ENCODE measurements around the gene IFRD1. TPM values are rescaled to one million over a fixed set of nuclear protein-coding genes. Genes with fewer than 3 reads are reported as not detected.

The IFRD1 gene
- total RNA-seq, 1 donor from 2014 or later, result 88.3 TPM

DNA sequence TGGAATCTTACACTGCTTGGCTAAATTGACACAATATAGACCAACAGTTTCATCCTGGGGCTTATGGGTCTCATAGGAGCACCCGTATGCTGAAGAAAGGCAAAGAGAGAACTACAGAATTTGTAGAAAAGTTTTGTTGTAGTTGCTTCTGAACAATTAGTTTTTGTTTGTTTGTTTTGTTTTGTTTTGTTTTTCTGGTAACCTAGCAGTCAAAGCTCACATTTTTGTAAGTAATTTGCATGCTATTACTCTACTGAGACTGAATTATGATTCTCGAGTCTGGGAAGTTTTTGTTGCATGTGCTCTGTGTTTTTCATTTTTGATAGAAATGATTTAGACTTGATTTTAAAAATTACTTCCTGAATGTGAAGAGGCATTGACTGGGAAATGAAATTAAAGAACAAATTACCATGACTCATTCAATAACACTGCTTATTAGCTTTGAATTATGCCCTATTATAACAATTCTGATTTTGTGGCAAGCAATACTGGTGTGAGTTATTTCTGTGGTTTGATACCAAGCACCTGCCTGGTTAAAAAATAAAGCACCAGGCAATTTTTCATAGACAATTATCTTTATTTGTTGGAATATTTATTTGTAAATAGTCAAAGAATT is 31.0 kb downstream of the IFRD1 start:
- intact Hi-C loops (cut with micrococcal nuclease), result loop anchor here (5.0 kb wide), 1 partner anchor 416 kb away; no protein-coding TSS in a partner anchor
- Mint-ChIP-seq H3K9me3 (no peaks in the 10 kb centered on the region), H3K4me1 (ENCODE audit: low read depth) (peaks cover 12% of the 10 kb centered on the region), H3K27me3 (ENCODE audit: insufficient read depth) (no peaks in the 10 kb centered on the region), H3K36me3 (ENCODE audit: low read depth) (peaks cover 18% of the 10 kb centered on the region), H3K4me3 (no peak overlapping the region), H3K27ac (no peak overlapping the region)
- no peak for DNase-seq (ENCODE audit: low spot score)

DNA sequence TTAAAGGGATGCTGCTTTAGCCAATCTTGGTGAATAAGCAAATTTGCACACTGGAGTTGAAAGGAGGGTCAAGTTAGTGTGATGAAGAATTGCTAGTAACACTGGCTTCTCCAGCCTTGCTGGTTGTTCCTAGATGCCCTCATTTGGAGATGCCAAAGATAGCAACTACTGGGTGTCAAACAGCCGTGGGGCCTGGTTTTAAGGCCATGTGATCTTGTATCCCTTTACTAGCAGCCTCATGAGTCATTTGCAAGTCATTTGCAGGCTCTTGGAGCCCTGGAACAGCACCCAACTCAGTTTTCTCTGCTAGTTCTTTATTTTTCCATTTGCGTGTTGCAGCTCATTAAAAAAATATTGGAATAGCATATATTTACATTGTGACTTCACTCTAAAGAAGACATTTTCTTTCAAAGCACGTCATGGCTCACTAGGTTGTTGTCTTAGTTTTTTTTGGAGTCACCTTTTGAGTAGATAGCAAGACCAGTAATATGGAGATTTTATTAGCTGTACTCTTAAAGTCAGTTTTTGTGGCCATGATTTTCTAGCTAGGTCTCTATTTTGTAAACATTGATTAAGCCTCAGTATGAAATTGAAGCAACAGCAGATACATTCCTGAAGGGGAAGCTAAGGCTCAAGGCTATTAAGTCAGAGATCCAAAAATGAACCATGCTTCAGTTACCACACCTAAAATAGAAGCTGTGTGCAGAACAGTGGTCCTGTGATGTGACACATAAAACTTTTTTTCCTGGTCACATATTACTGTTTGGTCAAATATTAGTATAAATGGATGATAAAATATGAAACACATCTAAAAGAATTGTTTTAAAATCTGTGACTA is 31.8 kb downstream of the IFRD1 start:
- Mint-ChIP-seq H3K27me3 (ENCODE audit: insufficient read depth) (no peaks in the 10 kb centered on the region), H3K36me3 (ENCODE audit: low read depth) (peaks cover 13% of the 10 kb centered on the region), H3K4me3 (no peak overlapping the region), H3K9me3 (no peaks in the 10 kb centered on the region), H3K4me1 (ENCODE audit: low read depth) (peaks cover 12% of the 10 kb centered on the region), H3K27ac (no peak overlapping the region)
- intact Hi-C loops (cut with micrococcal nuclease), result loop anchor here (5.0 kb wide), 1 partner anchor 415 kb away; no protein-coding TSS in a partner anchor
- DNase-seq (ENCODE audit: low spot score), result no peak

DNA sequence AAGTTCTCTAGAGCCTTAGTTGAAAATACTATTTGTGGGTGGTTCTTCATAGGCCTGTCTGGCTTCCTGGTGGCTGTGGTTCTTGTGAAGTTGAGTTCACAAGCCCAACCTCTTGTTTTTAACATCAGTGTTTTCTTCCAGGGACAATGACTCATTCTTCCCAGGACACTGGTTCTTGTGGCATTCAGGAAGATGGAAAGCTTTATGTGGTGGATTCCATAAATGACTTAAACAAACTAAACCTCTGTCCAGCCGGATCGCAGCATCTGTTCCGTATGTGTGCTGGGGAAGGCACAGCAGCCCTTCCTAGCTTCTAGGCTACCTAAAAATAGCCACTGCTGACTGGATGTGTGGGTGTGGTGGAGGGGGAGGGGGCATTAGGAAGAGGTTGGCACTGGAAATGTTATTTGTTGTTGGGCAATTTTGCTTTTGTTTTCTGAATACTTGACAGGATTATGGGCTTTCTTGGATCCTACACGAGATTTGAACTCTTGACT is 34.5 kb downstream of the IFRD1 start:
- H3K36me3 Mint-ChIP-seq (ENCODE audit: low read depth), result peaks cover 1% of the 10 kb centered on the region
- intact Hi-C loops (cut with micrococcal nuclease), result loop anchor here (2.0 to 5.0 kb wide), 3 partner anchors 26 to 413 kb away; partner anchors contain the start of gene IFRD1
- peak overlapping the region; percentile 81 for H3K27ac Mint-ChIP-seq
- no peaks in the 10 kb centered on the region for H3K9me3 Mint-ChIP-seq
- H3K27me3 Mint-ChIP-seq (ENCODE audit: insufficient read depth), result no peaks in the 10 kb centered on the region
- H3K4me3 Mint-ChIP-seq, result no peak overlapping the region
- no peak for DNase-seq (ENCODE audit: low spot score)
- peaks cover 12% of the 10 kb centered on the region for H3K4me1 Mint-ChIP-seq (ENCODE audit: low read depth)

DNA sequence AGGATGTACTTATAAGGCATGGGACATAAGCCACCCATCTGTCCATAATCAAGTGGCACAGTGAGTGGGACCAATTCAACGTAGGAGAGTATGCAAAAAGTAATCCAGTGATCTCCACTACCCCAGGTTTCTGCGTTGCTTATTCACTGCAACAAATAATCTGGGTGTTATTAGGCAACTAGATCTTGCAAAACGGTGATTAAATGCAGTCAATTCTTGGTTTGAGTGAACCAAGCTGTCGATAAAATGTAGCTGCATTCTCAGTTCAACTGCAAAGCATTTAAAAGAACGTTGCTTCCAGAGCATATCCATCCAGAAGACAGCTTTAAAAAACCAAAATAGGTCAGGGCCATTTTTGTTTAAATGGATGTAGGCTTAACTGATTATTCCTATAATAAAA is 35.5 kb downstream of the IFRD1 start:
- intact Hi-C loops (cut with micrococcal nuclease), result loop anchor here (2.0 kb wide), 2 partner anchors 25 to 35 kb away; partner anchors contain the start of gene IFRD1
- Mint-ChIP-seq H3K9me3 (no peaks in the 10 kb centered on the region), H3K27me3 (ENCODE audit: insufficient read depth) (no peaks in the 10 kb centered on the region), H3K36me3 (ENCODE audit: low read depth) (peaks cover 1% of the 10 kb centered on the region), H3K27ac (no peak overlapping the region), H3K4me3 (no peak overlapping the region), H3K4me1 (ENCODE audit: low read depth) (peaks cover 12% of the 10 kb centered on the region)
- DNase-seq (ENCODE audit: low spot score), result no peak

DNA sequence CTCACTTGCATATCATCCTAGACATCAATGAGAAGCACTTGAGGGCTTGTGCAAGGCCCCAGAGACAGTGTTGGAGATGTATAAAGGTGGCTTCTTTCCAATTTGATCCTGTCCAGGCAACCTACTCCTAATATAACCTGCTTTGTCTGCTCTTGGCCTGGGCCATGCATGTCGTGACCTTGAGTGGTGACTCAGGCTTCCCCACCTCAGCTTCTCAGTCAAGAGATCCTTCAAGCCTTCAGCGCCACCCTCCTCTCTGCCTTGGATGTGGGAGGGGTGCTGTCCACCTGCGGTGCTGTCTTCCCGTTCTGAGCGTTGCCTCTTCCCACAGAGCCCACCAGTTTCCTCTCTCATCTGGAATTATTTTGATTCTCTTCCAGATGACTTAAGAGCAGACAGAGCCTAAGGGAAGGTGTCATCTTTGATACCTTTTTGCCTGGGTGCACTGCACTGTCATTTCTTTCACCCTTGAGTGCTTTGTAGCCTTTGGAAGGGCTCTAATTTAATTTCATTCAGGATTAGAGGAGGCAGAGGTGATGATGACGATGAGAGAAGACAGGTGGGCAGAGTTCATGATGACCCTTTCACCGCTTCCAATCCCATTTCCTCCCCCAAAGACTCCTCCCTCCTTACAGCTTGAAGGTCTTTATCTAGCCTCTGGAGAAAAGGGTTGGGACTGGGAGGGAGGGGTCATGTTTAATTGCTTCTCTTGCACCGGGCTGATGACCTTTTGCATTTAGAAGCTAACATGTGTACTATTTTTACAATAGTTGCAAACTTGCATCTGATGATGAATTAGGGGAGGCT is 37.4 kb downstream of the IFRD1 start:
- Mint-ChIP-seq H3K36me3 (ENCODE audit: low read depth) (peaks cover 1% of the 10 kb centered on the region), H3K4me1 (ENCODE audit: low read depth) (peaks cover 12% of the 10 kb centered on the region), H3K27ac (no peak overlapping the region), H3K4me3 (no peak overlapping the region), H3K27me3 (ENCODE audit: insufficient read depth) (no peaks in the 10 kb centered on the region), H3K9me3 (no peaks in the 10 kb centered on the region)
- intact Hi-C loops (cut with micrococcal nuclease), result no loop called here
- no peak for DNase-seq (ENCODE audit: low spot score)

- intact Hi-C loops (cut with micrococcal nuclease), result no loop called here
- H3K36me3 Mint-ChIP-seq (ENCODE audit: low read depth), result peaks cover 1% of the 10 kb centered on the region
- H3K27ac Mint-ChIP-seq, result no peak overlapping the region
- DNase-seq (ENCODE audit: low spot score), result no peak
- H3K4me1 Mint-ChIP-seq (ENCODE audit: low read depth), result peaks cover 12% of the 10 kb centered on the region
- H3K9me3 Mint-ChIP-seq, result no peaks in the 10 kb centered on the region
- no peak overlapping the region for H3K4me3 Mint-ChIP-seq
- no peaks in the 10 kb centered on the region for H3K27me3 Mint-ChIP-seq (ENCODE audit: insufficient read depth)
Measured at GRCh38 chr7:112488264-112488552, 37.9 kb downstream of the IFRD1 start.

DNA sequence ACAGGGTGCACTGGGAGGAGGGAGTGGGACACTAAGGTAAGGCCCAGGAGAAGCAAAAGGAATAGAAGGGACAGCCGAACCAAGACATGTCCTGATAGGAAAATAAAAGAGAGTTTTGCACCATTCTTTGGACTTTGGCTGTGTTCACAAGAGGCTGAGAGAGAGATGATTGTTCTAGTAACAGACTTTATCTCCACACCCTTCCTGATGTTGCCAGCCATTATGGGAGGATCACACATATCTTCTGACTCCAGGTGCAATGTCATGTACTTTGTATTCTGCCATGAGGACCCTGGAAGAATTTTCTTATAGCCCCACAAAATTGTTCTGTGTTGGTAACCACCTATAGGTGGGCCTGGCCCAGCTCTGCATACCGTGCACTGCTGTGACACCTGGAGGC is 41.9 kb downstream of the IFRD1 start:
- no peaks in the 10 kb centered on the region for H3K4me1 Mint-ChIP-seq (ENCODE audit: low read depth)
- H3K4me3 Mint-ChIP-seq, result no peak overlapping the region
- peaks cover 12% of the 10 kb centered on the region for H3K27me3 Mint-ChIP-seq (ENCODE audit: insufficient read depth)
- intact Hi-C loops (cut with micrococcal nuclease), result no loop called here
- H3K9me3 Mint-ChIP-seq, result no peaks in the 10 kb centered on the region
- no peaks in the 10 kb centered on the region for H3K36me3 Mint-ChIP-seq (ENCODE audit: low read depth)
- no peak for DNase-seq (ENCODE audit: low spot score)
- H3K27ac Mint-ChIP-seq, result no peak overlapping the region

DNA sequence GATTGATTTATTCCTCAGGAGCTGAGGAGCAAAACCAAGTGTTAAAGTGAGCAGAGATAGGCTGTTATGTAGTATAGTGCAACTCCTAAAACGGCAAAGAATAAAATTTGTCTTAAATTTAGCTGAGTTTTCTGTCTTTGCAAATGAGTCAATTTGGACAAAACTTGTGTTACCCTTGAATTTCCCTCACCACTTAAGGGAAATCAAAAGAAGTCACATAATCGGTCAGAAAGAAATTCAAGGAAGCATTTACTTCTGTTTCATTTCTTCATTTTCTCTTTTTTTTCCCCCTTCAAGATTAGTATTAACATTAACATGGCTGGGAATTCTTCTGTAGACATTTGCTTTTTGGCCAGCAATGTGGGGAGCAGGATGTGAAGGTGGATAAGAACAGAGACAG is 44.4 kb downstream of the IFRD1 start:
- no peaks in the 10 kb centered on the region for H3K4me1 Mint-ChIP-seq (ENCODE audit: low read depth)
- no peaks in the 10 kb centered on the region for H3K9me3 Mint-ChIP-seq
- H3K27ac Mint-ChIP-seq, result no peak overlapping the region
- peaks cover 16% of the 10 kb centered on the region for H3K27me3 Mint-ChIP-seq (ENCODE audit: insufficient read depth)
- intact Hi-C loops (cut with micrococcal nuclease), result no loop called here
- no peak for DNase-seq (ENCODE audit: low spot score)
- no peaks in the 10 kb centered on the region for H3K36me3 Mint-ChIP-seq (ENCODE audit: low read depth)
- no peak overlapping the region for H3K4me3 Mint-ChIP-seq

- Mint-ChIP-seq H3K9me3 (no peaks in the 10 kb centered on the region), H3K4me3 (no peak overlapping the region), H3K27me3 (ENCODE audit: insufficient read depth) (peaks cover 18% of the 10 kb centered on the region), H3K27ac (no peak overlapping the region), H3K4me1 (ENCODE audit: low read depth) (no peaks in the 10 kb centered on the region), H3K36me3 (ENCODE audit: low read depth) (no peaks in the 10 kb centered on the region)
- intact Hi-C loops (cut with micrococcal nuclease), result no loop called here
- no peak for DNase-seq (ENCODE audit: low spot score)
Measured at GRCh38 chr7:112495156-112495788, 45.0 kb downstream of the IFRD1 start.

DNA sequence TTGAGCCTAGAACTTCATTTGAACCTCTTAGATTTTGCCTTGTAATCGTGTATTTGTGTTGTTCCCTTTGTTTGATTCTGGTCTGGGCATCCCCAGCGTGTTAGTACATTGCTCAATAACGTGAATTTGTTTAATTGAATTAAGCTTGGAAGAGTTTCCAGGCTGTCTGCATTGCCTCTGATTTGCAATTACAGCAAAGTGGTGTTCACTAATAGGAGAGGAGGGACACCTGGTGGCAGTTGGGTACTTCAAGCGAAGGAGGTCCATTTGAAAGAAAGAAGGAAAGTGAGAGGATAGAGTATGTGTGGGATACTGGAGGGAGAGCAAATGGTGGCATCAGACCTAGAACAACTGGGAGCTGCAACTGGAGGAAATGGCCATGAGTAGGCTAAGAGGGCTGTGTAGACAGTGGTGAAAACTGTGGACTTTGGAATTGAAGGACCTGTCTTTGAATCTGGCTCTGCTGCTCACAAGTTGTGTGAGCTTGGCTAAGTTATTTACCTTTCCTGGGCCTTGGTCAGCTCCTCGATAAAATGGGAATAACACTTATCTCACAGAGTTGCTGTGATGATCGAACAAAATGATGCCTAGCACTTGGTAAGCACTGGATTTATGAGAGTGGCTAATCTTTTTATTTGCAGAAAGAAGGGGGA is 45.7 kb downstream of the IFRD1 start:
- H3K9me3 Mint-ChIP-seq, result no peaks in the 10 kb centered on the region
- no peak for DNase-seq (ENCODE audit: low spot score)
- H3K27me3 Mint-ChIP-seq (ENCODE audit: insufficient read depth), result peaks cover 21% of the 10 kb centered on the region
- H3K4me1 Mint-ChIP-seq (ENCODE audit: low read depth), result no peaks in the 10 kb centered on the region
- no peak overlapping the region for H3K4me3 Mint-ChIP-seq
- H3K36me3 Mint-ChIP-seq (ENCODE audit: low read depth), result no peaks in the 10 kb centered on the region
- no peak overlapping the region for H3K27ac Mint-ChIP-seq
- intact Hi-C loops (cut with micrococcal nuclease), result loop anchor here (1.0 kb wide), 2 partner anchors 744 to 755 kb away; no protein-coding TSS in a partner anchor

DNA sequence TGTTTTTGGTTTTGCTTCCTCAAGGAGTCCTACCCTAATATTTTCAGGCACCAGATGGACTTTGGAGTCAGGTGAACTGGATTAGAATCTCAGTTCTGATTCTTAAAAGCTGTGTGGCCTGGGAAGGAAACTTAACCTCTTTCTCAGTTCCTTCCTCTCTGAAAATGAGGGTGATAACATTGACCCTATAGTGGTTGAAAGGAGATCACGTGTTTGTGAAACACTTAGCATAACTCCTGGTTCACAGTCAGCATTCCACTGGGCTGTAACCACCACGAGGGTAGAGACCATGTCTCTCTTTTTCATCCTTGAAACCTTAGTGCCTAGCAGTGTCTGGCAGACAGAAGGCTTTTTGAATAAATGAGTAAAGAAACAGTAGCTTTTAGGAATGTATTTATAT is 47.2 kb downstream of the IFRD1 start:
- H3K4me3 Mint-ChIP-seq, result no peak overlapping the region
- no peak for DNase-seq (ENCODE audit: low spot score)
- H3K36me3 Mint-ChIP-seq (ENCODE audit: low read depth), result no peaks in the 10 kb centered on the region
- no peaks in the 10 kb centered on the region for H3K4me1 Mint-ChIP-seq (ENCODE audit: low read depth)
- H3K9me3 Mint-ChIP-seq, result no peaks in the 10 kb centered on the region
- peaks cover 24% of the 10 kb centered on the region for H3K27me3 Mint-ChIP-seq (ENCODE audit: insufficient read depth)
- intact Hi-C loops (cut with micrococcal nuclease), result no loop called here
- H3K27ac Mint-ChIP-seq, result no peak overlapping the region

GRCh38 chr7:112500619-112501018 is 50.4 kb downstream of the IFRD1 start:
- no peaks in the 10 kb centered on the region for H3K4me1 Mint-ChIP-seq (ENCODE audit: low read depth)
- H3K27ac Mint-ChIP-seq, result no peak overlapping the region
- H3K9me3 Mint-ChIP-seq, result no peaks in the 10 kb centered on the region
- H3K27me3 Mint-ChIP-seq (ENCODE audit: insufficient read depth), result peaks cover 28% of the 10 kb centered on the region
- no peak for DNase-seq (ENCODE audit: low spot score)
- no peak overlapping the region for H3K4me3 Mint-ChIP-seq
- H3K36me3 Mint-ChIP-seq (ENCODE audit: low read depth), result no peaks in the 10 kb centered on the region
- intact Hi-C loops (cut with micrococcal nuclease), result no loop called here

Measured in activated T-helper 1 cell treated with anti-CD3 and anti-CD28 coated beads, Interleukin-12 subunit alpha, Interleukin-12 subunit beta, Interleukin-2, Interleukin-4 antibody, amounts not matched to agents 30 ng/mL and 10 ng/mL and 1 ng/mL, durations not matched to agents 14 hours and 24 hours and 36 hours (primary cell).